ENCODE data around the gene TEX51. TPM values are rescaled to one million over a fixed set of nuclear protein-coding genes. Genes with fewer than 3 reads are reported as not detected.

Gene TEX51
- total and polyA plus RNA-seq, 2 of the 4 experiments (the other 2 are of a cell fraction) = not detected

DNA sequence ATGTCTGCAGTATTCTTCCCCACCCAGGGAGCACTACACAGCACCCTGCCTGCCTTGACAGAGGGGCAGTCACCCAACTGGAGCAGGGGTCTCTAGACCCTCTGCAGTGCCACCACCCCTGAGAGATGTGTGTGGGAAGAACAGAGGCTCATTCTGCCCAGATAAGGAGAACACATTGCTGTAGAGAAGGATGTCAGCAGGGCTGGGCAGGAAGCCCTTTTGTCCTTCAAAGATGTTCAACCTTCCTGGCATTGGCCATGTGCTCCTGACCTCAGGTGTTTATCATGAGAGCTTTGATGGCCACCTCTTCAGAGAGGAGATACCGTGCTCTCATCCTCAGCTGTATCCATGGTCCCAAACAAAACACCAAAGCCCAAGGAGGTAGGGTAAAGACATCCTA is 4.6 kb upstream of the TEX51 start:
- Histone ChIP-seq H3K23ac (ENCODE audit: low read depth, low read length) (no peak overlapping the region), H3K4me2 (ENCODE audit: low read depth, low read length) (no peak overlapping the region), H4K20me1 (ENCODE audit: insufficient read depth, low read length) (no peaks in the 10 kb centered on the region), H3K27ac (ENCODE audit: insufficient read depth, low read length) (no peak overlapping the region), H3K9me1 (ENCODE audit: insufficient read depth, low read length) (no peaks in the 10 kb centered on the region), H2AK9ac (replicated peaks; ENCODE audit: low read depth, low read length, poor library complexity) (no peak overlapping the region), H4K8ac (ENCODE audit: low read depth in 2 of 2, low read length in 2 of 2) (no peak overlapping the region), H3K56ac (ENCODE audit: extremely low read depth, insufficient read depth, low read length) (no peak overlapping the region), H2BK5ac (ENCODE audit: low read depth, low read length, poor library complexity, severe bottlenecking) (no peak overlapping the region), H3K4me1 (ENCODE audit: control insufficient read depth, insufficient read depth, low read length) (no peaks in the 10 kb centered on the region), H3K18ac (ENCODE audit: low read depth, low read length) (no peak overlapping the region), H3K36me3 (ENCODE audit: control insufficient read depth, insufficient read depth, low read length) (no peaks in the 10 kb centered on the region), H2BK20ac (ENCODE audit: low read depth, low read length) (no peak overlapping the region), H3K27me3 (ENCODE audit: control insufficient read depth, insufficient read depth, low read length) (peaks cover 3% of the 10 kb centered on the region; the same call in 1 of the 2 replicates), H3K4me3 (ENCODE audit: insufficient read depth, low read depth, low read length) (no peak overlapping the region), H3K9me3 (ENCODE audit: control insufficient read depth, insufficient read depth, low read length) (no peaks in the 10 kb centered on the region), H4K91ac (ENCODE audit: insufficient read depth, low read depth, low read length) (no peak overlapping the region), H2AFZ (replicated peaks; ENCODE audit: low read length, poor library complexity) (no peak overlapping the region), H3K4ac (ENCODE audit: low read depth, low read length) (no peak overlapping the region), H2AK5ac (ENCODE audit: low read depth, low read length) (no peak overlapping the region), H3K79me1 (ENCODE audit: low read depth in 1 of 2, low read length in 2 of 2) (no peaks in the 10 kb centered on the region), H2BK120ac (ENCODE audit: low read depth, low read length) (no peak overlapping the region), H4K5ac (ENCODE audit: low read depth, low read length) (no peak overlapping the region), H3K14ac (replicated peaks; ENCODE audit: low read depth, low read length) (no peak overlapping the region), H2BK15ac (ENCODE audit: low read depth, low read length) (no peak overlapping the region), H3K9ac (ENCODE audit: low read depth, low read length) (no peak overlapping the region)
- in situ Hi-C loops (cut with MboI; ENCODE audit: low sequenced_read_pairs) (no loop called here), dilution Hi-C loops (cut with HindIII; ENCODE audit: low sequenced_read_pairs, unreplicated experiment) (no loop called here), intact Hi-C loops (cut with micrococcal nuclease) (no loop called here)
- DNase-seq (no peak), ATAC-seq (ENCODE audit: low read depth) (no peak)
- WGBS, 2 experiments (ENCODE audit: extremely low coverage in 2 of 2, insufficient read length in 1 of 2) = no CpG with 5 or more reads among the region's 1 CpG
- POLR2A ChIA-PET (ENCODE audit: unreplicated experiment) = no interaction called here
- BruUV-seq (replicated peaks) = no TSS peak
- CTCF ChIA-PET = no interaction called here
- no peak for TF ChIP-seq CHD1 (IDR thresholded peaks at IDR 0.05; ENCODE audit: low read depth, low read length)
- TF ChIP-seq MAZ (IDR thresholded peaks at IDR 0.05; ENCODE audit: borderline replicate concordance, low read depth, low read length) = no peak
- no peak for TF ChIP-seq MAFK (IDR thresholded peaks at IDR 0.05; ENCODE audit: low read depth, low read length)
- TF ChIP-seq, protein P1, sequence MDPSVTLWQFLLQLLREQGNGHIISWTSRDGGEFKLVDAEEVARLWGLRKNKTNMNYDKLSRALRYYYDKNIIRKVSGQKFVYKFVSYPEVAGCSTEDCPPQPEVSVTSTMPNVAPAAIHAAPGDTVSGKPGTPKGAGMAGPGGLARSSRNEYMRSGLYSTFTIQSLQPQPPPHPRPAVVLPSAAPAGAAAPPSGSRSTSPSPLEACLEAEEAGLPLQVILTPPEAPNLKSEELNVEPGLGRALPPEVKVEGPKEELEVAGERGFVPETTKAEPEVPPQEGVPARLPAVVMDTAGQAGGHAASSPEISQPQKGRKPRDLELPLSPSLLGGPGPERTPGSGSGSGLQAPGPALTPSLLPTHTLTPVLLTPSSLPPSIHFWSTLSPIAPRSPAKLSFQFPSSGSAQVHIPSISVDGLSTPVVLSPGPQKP (IDR thresholded peaks at IDR 0.05; ENCODE audit: borderline replicate concordance, low read depth, low read length) = no peak
- TF ChIP-seq RFX5 (IDR thresholded peaks at IDR 0.05; ENCODE audit: low read depth, low read length) = no peak
- no peak for TF ChIP-seq CEBPB (IDR thresholded peaks at IDR 0.05; ENCODE audit: low read depth, low read length)
- TF ChIP-seq, protein P2, sequence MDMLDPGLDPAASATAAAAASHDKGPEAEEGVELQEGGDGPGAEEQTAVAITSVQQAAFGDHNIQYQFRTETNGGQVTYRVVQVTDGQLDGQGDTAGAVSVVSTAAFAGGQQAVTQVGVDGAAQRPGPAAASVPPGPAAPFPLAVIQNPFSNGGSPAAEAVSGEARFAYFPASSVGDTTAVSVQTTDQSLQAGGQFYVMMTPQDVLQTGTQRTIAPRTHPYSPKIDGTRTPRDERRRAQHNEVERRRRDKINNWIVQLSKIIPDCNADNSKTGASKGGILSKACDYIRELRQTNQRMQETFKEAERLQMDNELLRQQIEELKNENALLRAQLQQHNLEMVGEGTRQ (IDR thresholded peaks at IDR 0.05; ENCODE audit: low read depth, low read length) = no peak
- no peak for TF ChIP-seq RCOR1 (IDR thresholded peaks at IDR 0.05; ENCODE audit: insufficient replicate concordance, low read length)
- no peak for TF ChIP-seq POLR2A (IDR thresholded peaks at IDR 0.05; ENCODE audit: low read depth, low read length)
- TF ChIP-seq CTCF (conservative IDR thresholded peaks at IDR 0.05; ENCODE audit: low read depth, low read length) = no peak
- TF ChIP-seq NFE2L2 (IDR thresholded peaks at IDR 0.05; ENCODE audit: low read depth, low read length) = no peak
- no peak for TF ChIP-seq SMC3 (IDR thresholded peaks at IDR 0.05; ENCODE audit: low read depth, low read length)
- no peak for TF ChIP-seq RAD21 (IDR thresholded peaks at IDR 0.05; ENCODE audit: low read length)
- TF ChIP-seq BHLHE40 (IDR thresholded peaks at IDR 0.05; ENCODE audit: low read depth, low read length) = no peak
- TF ChIP-seq MXI1 (IDR thresholded peaks at IDR 0.05; ENCODE audit: borderline replicate concordance, low read depth, low read length) = no peak
- no peak for TF ChIP-seq FOS (IDR thresholded peaks at IDR 0.05; ENCODE audit: low read depth, low read length)

Measured in IMR-90 (cell line).